ENCODE measurements around the gene SRP72. TPM values are rescaled to one million over a fixed set of nuclear protein-coding genes. Genes with fewer than 3 reads are reported as not detected.

SRP72 gene
- total RNA-seq, 1 experiment from 2014 or later: 146 TPM

DNA sequence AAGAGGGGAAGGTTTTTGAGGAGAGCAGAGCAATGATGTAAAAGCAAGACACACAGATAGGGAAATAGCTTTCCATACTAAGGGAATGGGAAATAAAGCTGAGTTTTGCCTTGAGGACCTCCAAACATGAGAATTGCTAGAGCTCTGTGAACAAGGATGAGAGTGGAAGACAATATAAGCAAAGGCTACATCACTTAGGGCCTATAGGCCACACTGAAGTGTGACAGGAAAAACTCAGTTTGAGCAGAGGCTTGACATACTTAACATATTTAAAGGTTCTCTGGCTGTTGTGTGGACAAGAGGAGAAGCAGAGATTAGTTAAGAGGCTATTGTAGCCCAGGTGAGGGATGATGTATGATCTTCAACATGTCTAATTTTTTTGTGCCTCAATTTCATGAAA, 5.3 kb upstream of the SRP72 start:
- Histone ChIP-seq H3K9me2 (ENCODE audit: insufficient read depth) (no peaks in the 10 kb centered on the region), H3K36me3 (ENCODE audit: control insufficient read depth in 1 of 2, insufficient read depth in 2 of 2, low read length in 2 of 2) (peaks cover 28 to 50% of the 10 kb centered on the region in 2 experiments), H3K79me2 (ENCODE audit: insufficient read depth, low read length) (peaks cover 77% of the 10 kb centered on the region), H3K4me1 (ENCODE audit: control insufficient read depth in 1 of 2, insufficient read depth in 2 of 2, low read length in 2 of 2) (peaks cover 6 to 16% of the 10 kb centered on the region in 2 experiments; a peak in 3 of 4 replicates), H4K20me1 (ENCODE audit: insufficient read depth) (0 out of 2 replicates have a peak, but pooled peaks cover 3% of the 10 kb centered on the region), H3K27me3 (ENCODE audit: insufficient read depth, low read length) (no peaks in the 10 kb centered on the region), H3K4me2 (ENCODE audit: low read length) (no peak overlapping the region), H3K9me3 (ENCODE audit: control insufficient read depth in 1 of 2, insufficient read depth in 1 of 2, low read depth in 1 of 2, low read length in 2 of 2) (no peaks in the 10 kb centered on the region), H3K27ac (ENCODE audit: low read depth, low read length) (no peak overlapping the region), H3K9ac (ENCODE audit: low read length) (no peak overlapping the region), H2AFZ (ENCODE audit: low read depth, low read length, poor library complexity, severe bottlenecking) (no peak overlapping the region), H3K4me3 (replicated peaks in 1 of 2; ENCODE audit: low read depth in 1 of 2, low read length in 2 of 2) (no peak overlapping the region)
- ChIA-PET RAD21 (ENCODE audit: low non-redundant PET in 1 of 2, low total read pairs in 2 of 2, uncharacterized antibody in 2 of 2, unreplicated experiment in 2 of 2) (no interaction called here), POLR2A (interaction anchor here (0.5 kb wide), 1 partner anchor 50 kb away, joined by 3 read pairs; no protein-coding TSS in a partner anchor), CTCF (no interaction called here)
- no peak for DNase-seq (ENCODE audit: low read depth, low spot score)
- ATAC-seq: no peak
- TF ChIP-seq YY1 (IDR thresholded peaks at IDR 0.05; ENCODE audit: extremely low read depth, insufficient replicate concordance, low read depth, low read length) (no peak), POLR2AphosphoS5 (IDR thresholded peaks at IDR 0.05; ENCODE audit: low read depth, low read length) (peak; percentile 12; the same call in 1 of the 2 replicates)
- no TSS peak for BruUV-seq (replicated peaks)
- intact Hi-C loops (cut with micrococcal nuclease): no loop called here

DNA sequence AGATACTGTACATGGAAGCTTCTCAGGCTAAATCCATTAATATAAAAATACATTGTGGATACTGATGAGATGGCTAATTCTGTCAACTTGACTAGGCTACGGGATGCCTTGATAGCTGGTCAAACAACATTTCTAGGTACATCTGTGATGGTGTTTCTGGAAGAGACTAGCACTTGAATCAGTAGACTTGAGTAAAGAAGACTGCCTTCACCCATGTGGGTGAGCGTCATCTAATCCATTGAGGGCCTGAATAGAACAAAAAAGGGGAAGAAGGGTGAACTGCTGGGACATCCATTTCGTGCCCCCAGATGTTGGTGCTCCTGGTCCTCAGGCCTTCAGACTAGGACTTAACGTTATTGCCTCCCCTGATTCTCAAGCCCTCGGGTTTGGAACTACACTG, 3.7 kb upstream of the SRP72 start:
- ChIA-PET POLR2A (no interaction called here), RAD21 (ENCODE audit: low non-redundant PET in 1 of 2, low total read pairs in 2 of 2, uncharacterized antibody in 2 of 2, unreplicated experiment in 2 of 2) (no interaction called here), CTCF (no interaction called here)
- 0 out of 2 replicates have a peak, but pooled peaks cover 3% of the 10 kb centered on the region for H4K20me1 ChIP-seq (ENCODE audit: insufficient read depth)
- no peak overlapping the region for H3K4me3 ChIP-seq (replicated peaks in 1 of 2; ENCODE audit: low read depth in 1 of 2, low read length in 2 of 2)
- H2AFZ ChIP-seq (ENCODE audit: low read depth, low read length, poor library complexity, severe bottlenecking): no peak overlapping the region
- ATAC-seq (no peak), DNase-seq (ENCODE audit: low read depth, low spot score) (no peak)
- no peak overlapping the region for H3K4me2 ChIP-seq (ENCODE audit: low read length)
- H3K9me2 ChIP-seq (ENCODE audit: insufficient read depth): no peaks in the 10 kb centered on the region
- BruUV-seq (replicated peaks): no TSS peak
- H3K4me1 ChIP-seq (ENCODE audit: control insufficient read depth in 1 of 2, insufficient read depth in 2 of 2, low read length in 2 of 2): peaks cover 7 to 20% of the 10 kb centered on the region in 2 experiments; a peak in 3 of 4 replicates
- H3K27ac ChIP-seq (ENCODE audit: low read depth, low read length): no peak overlapping the region
- no peaks in the 10 kb centered on the region for H3K27me3 ChIP-seq (ENCODE audit: insufficient read depth, low read length)
- no peaks in the 10 kb centered on the region for H3K9me3 ChIP-seq (ENCODE audit: control insufficient read depth in 1 of 2, insufficient read depth in 1 of 2, low read depth in 1 of 2, low read length in 2 of 2)
- no peak overlapping the region for H3K9ac ChIP-seq (ENCODE audit: low read length)
- H3K79me2 ChIP-seq (ENCODE audit: insufficient read depth, low read length): peaks cover 77% of the 10 kb centered on the region
- intact Hi-C loops (cut with micrococcal nuclease): no loop called here
- TF ChIP-seq SIN3A (IDR thresholded peaks at IDR 0.05; ENCODE audit: low read depth): no peak
- TF ChIP-seq CBX3 (IDR thresholded peaks at IDR 0.05; ENCODE audit: low read depth): no peak
- 0 out of 2 replicates have a peak, but pooled peaks have one; percentile 1 for TF ChIP-seq JUND (IDR thresholded peaks at IDR 0.05)
- no peak for TF ChIP-seq POLR2A (IDR thresholded peaks at IDR 0.05; ENCODE audit: borderline replicate concordance, extremely low read depth, insufficient read depth, insufficient read length)
- no peak for TF ChIP-seq ZNF274 (IDR thresholded peaks at IDR 0.05; ENCODE audit: low read depth, low read length)
- TF ChIP-seq, protein P1, sequence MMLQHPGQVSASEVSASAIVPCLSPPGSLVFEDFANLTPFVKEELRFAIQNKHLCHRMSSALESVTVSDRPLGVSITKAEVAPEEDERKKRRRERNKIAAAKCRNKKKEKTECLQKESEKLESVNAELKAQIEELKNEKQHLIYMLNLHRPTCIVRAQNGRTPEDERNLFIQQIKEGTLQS (IDR thresholded peaks at IDR 0.05): no peak
- TF ChIP-seq, protein P2, sequence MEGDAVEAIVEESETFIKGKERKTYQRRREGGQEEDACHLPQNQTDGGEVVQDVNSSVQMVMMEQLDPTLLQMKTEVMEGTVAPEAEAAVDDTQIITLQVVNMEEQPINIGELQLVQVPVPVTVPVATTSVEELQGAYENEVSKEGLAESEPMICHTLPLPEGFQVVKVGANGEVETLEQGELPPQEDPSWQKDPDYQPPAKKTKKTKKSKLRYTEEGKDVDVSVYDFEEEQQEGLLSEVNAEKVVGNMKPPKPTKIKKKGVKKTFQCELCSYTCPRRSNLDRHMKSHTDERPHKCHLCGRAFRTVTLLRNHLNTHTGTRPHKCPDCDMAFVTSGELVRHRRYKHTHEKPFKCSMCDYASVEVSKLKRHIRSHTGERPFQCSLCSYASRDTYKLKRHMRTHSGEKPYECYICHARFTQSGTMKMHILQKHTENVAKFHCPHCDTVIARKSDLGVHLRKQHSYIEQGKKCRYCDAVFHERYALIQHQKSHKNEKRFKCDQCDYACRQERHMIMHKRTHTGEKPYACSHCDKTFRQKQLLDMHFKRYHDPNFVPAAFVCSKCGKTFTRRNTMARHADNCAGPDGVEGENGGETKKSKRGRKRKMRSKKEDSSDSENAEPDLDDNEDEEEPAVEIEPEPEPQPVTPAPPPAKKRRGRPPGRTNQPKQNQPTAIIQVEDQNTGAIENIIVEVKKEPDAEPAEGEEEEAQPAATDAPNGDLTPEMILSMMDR (IDR thresholded peaks at IDR 0.05 in 2 of 3, conservative IDR thresholded peaks at IDR 0.05 in 1 of 3; ENCODE audit: borderline replicate concordance in 1 of 3, insufficient read depth in 1 of 3, low read depth in 2 of 3, low read length in 2 of 3): no peak
- TF ChIP-seq POLR2AphosphoS5 (IDR thresholded peaks at IDR 0.05; ENCODE audit: low read depth, low read length): 0 out of 2 replicates have a peak, but pooled peaks have one; percentile 21
- TF ChIP-seq EGR1 (IDR thresholded peaks at IDR 0.05; ENCODE audit: low read depth): no peak
- H3K36me3 ChIP-seq (ENCODE audit: control insufficient read depth in 1 of 2, insufficient read depth in 2 of 2, low read length in 2 of 2): peaks cover 22 to 36% of the 10 kb centered on the region in 2 experiments
